ENCODE data around the gene RNF212B.

The RNF212B gene

GRCh38 chr14:23297611-23298277, 60.0 kb downstream of the RNF212B start:
- DNase-seq: no peak

GRCh38 chr14:23299211-23299957, 61.6 kb downstream of the RNF212B start:
- DNase-seq: no peak

GRCh38 chr14:23299986-23300686, 62.4 kb downstream of the RNF212B start:
- DNase-seq: no peak

- DNase-seq: no peak
These were observed 63.0 kb downstream of the RNF212B start for GRCh38 chr14:23300687-23301223.

GRCh38 chr14:23301288-23301968, 63.7 kb downstream of the RNF212B start:
- DNase-seq: peak; percentile 92 to 98

- peak in 1 of 2 experiments; percentile 78 for DNase-seq
These were observed 64.2 kb downstream of the RNF212B start for GRCh38 chr14:23301969-23302289.

- peak; percentile 69 to 81 for DNase-seq
These were observed 64.8 kb downstream of the RNF212B start, which contains the start of gene PPP1R3E for GRCh38 chr14:23302290-23303225. Gene PPP1R3E, minus strand, starts transcription at chr14:23302859. Its CDS starts 283 bp downstream, at chr14:23302576.

- DNase-seq: peak; percentile 84 to 92
These were observed 68.8 kb downstream of the RNF212B start, which contains the start of gene BCL2L2 for GRCh38 chr14:23306412-23307145. Gene BCL2L2, plus strand, starts transcription at chr14:23306833. Its CDS starts 935 bp downstream, at chr14:23307768.

- no peak for DNase-seq
These were observed 69.4 kb downstream of the RNF212B start for GRCh38 chr14:23307146-23307530.

- DNase-seq: no peak
These were observed 70.2 kb downstream of the RNF212B start for GRCh38 chr14:23307687-23308644.

GRCh38 chr14:23308721-23309445, 71.1 kb downstream of the RNF212B start:
- DNase-seq: no peak

GRCh38 chr14:23310546-23310945, 72.8 kb downstream of the RNF212B start:
- DNase-seq: no peak

GRCh38 chr14:23316300-23316699, 78.6 kb downstream of the RNF212B start:
- no peak for DNase-seq

- DNase-seq: no peak
These were observed 82.2 kb downstream of the RNF212B start for GRCh38 chr14:23319746-23320583.

GRCh38 chr14:23320584-23321571, 83.1 kb downstream of the RNF212B start, which contains the start of gene PABPN1:
Gene PABPN1, plus strand, starts transcription at chr14:23321457. Its CDS starts 13 bp downstream, at chr14:23321470.
- DNase-seq: peak; percentile 99

Measured in NCI-H187 (cell line).